Sigmoid colon (tissue), 7 donors: ENCODE data around the gene GLRX. TPM values are rescaled to one million over a fixed set of nuclear protein-coding genes. Genes with fewer than 3 reads are reported as not detected.

Source experiments
- DNase-seq: peaks from one replicate; pipeline ENCODE4 v3.0.0-alpha.2; 2019
- H3K27ac ChIP-seq, 4 donors: fragments of 200-600 bp; sonication (generic); one replicate each; pipeline ENCODE4 v1.5.1; 2016 to 2019; ENCODE audit warnings: mild to moderate bottlenecking in 1 of 4
- H3K27me3 ChIP-seq, 3 donors: fragments of 200-600 bp; sonication (generic); one replicate each; pipeline ENCODE4 v1.5.1; 2019; ENCODE audit warnings: mild to moderate bottlenecking in 1 of 3
- H3K36me3 ChIP-seq, 4 donors: fragments of 200-600 bp; sonication (generic); one replicate each; pipeline ENCODE4 v1.5.1; 2016 to 2019
- H3K4me1 ChIP-seq, 4 donors: fragments of 200-600 bp; sonication (generic); one replicate each; pipeline ENCODE4 v1.5.1; 2017 to 2019
- H3K4me3 ChIP-seq, 4 donors: fragments of 200-600 bp; sonication (generic); one replicate each; pipeline ENCODE4 v1.5.1; 2017 to 2019; ENCODE audit warnings: mild to moderate bottlenecking in 2 of 4, moderate library complexity in 1 of 4
- H3K9me3 ChIP-seq, 4 donors: fragments of 200-600 bp in 3 of 4; sonication (generic) in 3 of 4; one replicate each; pipeline versions ENCODE4 v1.5.1 to v1.6.1; 2013 to 2019
- EP300 ChIP-seq, 4 donors: sonication (generic); formaldehyde crosslinking; IDR thresholded peaks; one replicate each; pipeline ENCODE4 v1.6.1; 2017; ENCODE audit warnings: antibody characterized with exemption in 4 of 4
- POLR2A ChIP-seq, 2 donors: fragments of 450-650 bp; IDR thresholded peaks; one replicate each; pipeline ENCODE4 v1.6.1; 2016; ENCODE audit warnings: antibody characterized with exemption in 2 of 2, mild to moderate bottlenecking in 2 of 2, moderate library complexity in 2 of 2
- POLR2AphosphoS5 ChIP-seq, 4 donors: sonication (generic); formaldehyde crosslinking; IDR thresholded peaks; one replicate each; pipeline ENCODE4 v1.6.1; 2017; ENCODE audit warnings: antibody characterized with exemption in 4 of 4
- WGBS, 2 donors: extraction: QIAGEN DNeasy Blood & Tissue Kit; methylation state at CpG; one replicate each; pipeline ENCODE4 v1.1.7; 2013; 5-methylcytosine and 5-hydroxymethylcytosine counted together
- intact Hi-C: fragments of 100-400 bp; cut with DNase I; formaldehyde crosslinking; loops from one replicate; pipeline ENCODE4 v1.15.1; 2023
- polyA plus RNA-seq, 3 donors: library from polyadenylated mRNA; stranded (reverse); fragments of 200-250 nt; gene quantifications; one replicate each; pipeline ENCODE4 v1.2.3, GENCODE V29; 2013
- total RNA-seq, 4 donors: library from RNA; depleted of rRNA; stranded (reverse); fragments of >200 nt; gene quantifications; one replicate each; pipeline ENCODE4 v1.1.0, GENCODE V29; 2016
- TF ChIP-seq, protein P1 (sequence below), 4 experiments: fragments of 450-650 bp in 3 of 4; fragments of 200-600 bp in 1 of 4; IDR thresholded peaks; one replicate each; pipeline ENCODE4 v1.5.1; 2016 to 2019; ENCODE audit warnings: antibody characterized with exemption in 4 of 4, mild to moderate bottlenecking in 3 of 4, moderate library complexity in 2 of 4
- donor health status: healthy with polysubstance abuse.
- donor health status: Bipolar disorder and iron deficiency.
- donor health status: healthy.

Gene GLRX
- total and polyA plus RNA-seq, 7 donors, result 30.2 to 409 (median 43.2) TPM

DNA sequence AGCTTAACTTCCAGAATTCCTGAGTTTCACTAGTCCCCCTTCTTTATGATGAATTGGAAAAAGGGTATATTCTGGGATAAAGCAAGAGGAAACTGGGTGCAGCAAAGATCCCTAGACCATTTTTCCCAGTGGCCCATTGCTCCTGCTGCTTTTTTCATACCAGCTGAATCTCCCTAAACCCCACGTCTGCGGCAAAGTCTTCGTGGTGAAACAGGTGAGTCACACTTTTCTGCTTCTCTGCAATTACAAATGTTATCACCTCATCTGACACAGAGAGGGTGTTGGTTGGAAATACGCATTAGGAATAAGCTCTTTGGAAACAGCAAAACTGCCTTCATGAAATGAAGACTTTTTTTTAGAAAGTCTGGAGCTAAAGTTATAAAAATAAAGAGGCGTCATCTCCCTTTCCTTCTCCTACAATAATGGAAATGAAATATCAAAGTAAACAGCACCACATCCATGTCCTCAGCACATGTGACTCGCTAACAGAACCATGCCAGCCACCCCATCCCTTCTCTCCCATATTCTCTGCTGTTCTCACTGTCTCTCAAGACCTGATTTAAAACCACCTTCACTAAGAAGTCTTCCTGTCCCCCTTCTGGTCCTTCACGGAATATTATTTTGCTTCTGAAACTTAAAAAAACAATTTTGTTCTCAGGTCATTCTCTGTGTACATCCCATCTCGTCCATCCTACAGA, 39.5 kb upstream of the GLRX start:
- TF ChIP-seq, protein P1, sequence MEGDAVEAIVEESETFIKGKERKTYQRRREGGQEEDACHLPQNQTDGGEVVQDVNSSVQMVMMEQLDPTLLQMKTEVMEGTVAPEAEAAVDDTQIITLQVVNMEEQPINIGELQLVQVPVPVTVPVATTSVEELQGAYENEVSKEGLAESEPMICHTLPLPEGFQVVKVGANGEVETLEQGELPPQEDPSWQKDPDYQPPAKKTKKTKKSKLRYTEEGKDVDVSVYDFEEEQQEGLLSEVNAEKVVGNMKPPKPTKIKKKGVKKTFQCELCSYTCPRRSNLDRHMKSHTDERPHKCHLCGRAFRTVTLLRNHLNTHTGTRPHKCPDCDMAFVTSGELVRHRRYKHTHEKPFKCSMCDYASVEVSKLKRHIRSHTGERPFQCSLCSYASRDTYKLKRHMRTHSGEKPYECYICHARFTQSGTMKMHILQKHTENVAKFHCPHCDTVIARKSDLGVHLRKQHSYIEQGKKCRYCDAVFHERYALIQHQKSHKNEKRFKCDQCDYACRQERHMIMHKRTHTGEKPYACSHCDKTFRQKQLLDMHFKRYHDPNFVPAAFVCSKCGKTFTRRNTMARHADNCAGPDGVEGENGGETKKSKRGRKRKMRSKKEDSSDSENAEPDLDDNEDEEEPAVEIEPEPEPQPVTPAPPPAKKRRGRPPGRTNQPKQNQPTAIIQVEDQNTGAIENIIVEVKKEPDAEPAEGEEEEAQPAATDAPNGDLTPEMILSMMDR (IDR thresholded peaks at IDR 0.05), result no peak
- TF ChIP-seq POLR2AphosphoS5 (IDR thresholded peaks at IDR 0.05), result no peak
- no peak for TF ChIP-seq EP300 (IDR thresholded peaks at IDR 0.05)
- TF ChIP-seq POLR2A (IDR thresholded peaks at IDR 0.05), result no peak
- Histone ChIP-seq H3K4me3 (no peak overlapping the region), H3K27ac (peak overlapping the region; percentile 4 to 58 (median 24)), H3K9me3 (no peaks in the 10 kb centered on the region), H3K36me3 (no peaks in the 10 kb centered on the region), H3K27me3 (no peaks in the 10 kb centered on the region), H3K4me1 (peaks cover 0 to 31% (median 22%) of the 10 kb centered on the region in 4 donors)
- no peak for DNase-seq
- 77 to 82% methylated on average over 8 of the region's 8 CpGs for WGBS, 2 donors
- intact Hi-C loops, result no loop called here

GRCh38 chr5:95861221-95861863, 38.8 kb upstream of the GLRX start:
- intact Hi-C loops, result no loop called here
- peak in 2 of 4 donors; percentile 53 to 77 for TF ChIP-seq EP300 (IDR thresholded peaks at IDR 0.05)
- TF ChIP-seq, protein P1 (IDR thresholded peaks at IDR 0.05), result no peak
- peak; percentile 32 to 84 (median 48) for TF ChIP-seq POLR2AphosphoS5 (IDR thresholded peaks at IDR 0.05)
- TF ChIP-seq POLR2A (IDR thresholded peaks at IDR 0.05), result no peak
- WGBS, 2 donors, result 31 to 76% methylated on average over 14 of the region's 14 CpGs

GRCh38 chr5:95859661-95860060, 37.1 kb upstream of the GLRX start:
- H3K4me3 ChIP-seq, result no peak overlapping the region
- TF ChIP-seq EP300 (IDR thresholded peaks at IDR 0.05) (no peak), POLR2A (IDR thresholded peaks at IDR 0.05) (no peak), POLR2AphosphoS5 (IDR thresholded peaks at IDR 0.05) (no peak)
- TF ChIP-seq, protein P1 (IDR thresholded peaks at IDR 0.05), result no peak
- 90 to 95% methylated on average over 4 of the region's 4 CpGs for WGBS, 2 donors
- peak overlapping the region; percentile 72 to 83 (median 80) for H3K27ac ChIP-seq
- H3K9me3 ChIP-seq, result no peaks in the 10 kb centered on the region
- intact Hi-C loops, result loop anchor here (2.0 to 5.0 kb wide), 2 partner anchors 101 to 743 kb away; partner anchors contain the start of gene ELL2
- H3K4me1 ChIP-seq, result peaks cover 0 to 31% (median 23%) of the 10 kb centered on the region in 4 donors
- DNase-seq, result no peak
- H3K36me3 ChIP-seq, result no peaks in the 10 kb centered on the region
- no peaks in the 10 kb centered on the region for H3K27me3 ChIP-seq

More at GRCh38 chr5:95861221-95861863, 38.8 kb upstream of the GLRX start:
- Histone ChIP-seq H3K4me1 (peaks cover 0 to 31% (median 23%) of the 10 kb centered on the region in 4 donors), H3K4me3 (no peak overlapping the region), H3K9me3 (no peaks in the 10 kb centered on the region), H3K27me3 (no peaks in the 10 kb centered on the region), H3K27ac (peak overlapping the region; percentile 22 to 58 (median 36)), H3K36me3 (no peaks in the 10 kb centered on the region)
- peak; percentile 92 for DNase-seq

DNA sequence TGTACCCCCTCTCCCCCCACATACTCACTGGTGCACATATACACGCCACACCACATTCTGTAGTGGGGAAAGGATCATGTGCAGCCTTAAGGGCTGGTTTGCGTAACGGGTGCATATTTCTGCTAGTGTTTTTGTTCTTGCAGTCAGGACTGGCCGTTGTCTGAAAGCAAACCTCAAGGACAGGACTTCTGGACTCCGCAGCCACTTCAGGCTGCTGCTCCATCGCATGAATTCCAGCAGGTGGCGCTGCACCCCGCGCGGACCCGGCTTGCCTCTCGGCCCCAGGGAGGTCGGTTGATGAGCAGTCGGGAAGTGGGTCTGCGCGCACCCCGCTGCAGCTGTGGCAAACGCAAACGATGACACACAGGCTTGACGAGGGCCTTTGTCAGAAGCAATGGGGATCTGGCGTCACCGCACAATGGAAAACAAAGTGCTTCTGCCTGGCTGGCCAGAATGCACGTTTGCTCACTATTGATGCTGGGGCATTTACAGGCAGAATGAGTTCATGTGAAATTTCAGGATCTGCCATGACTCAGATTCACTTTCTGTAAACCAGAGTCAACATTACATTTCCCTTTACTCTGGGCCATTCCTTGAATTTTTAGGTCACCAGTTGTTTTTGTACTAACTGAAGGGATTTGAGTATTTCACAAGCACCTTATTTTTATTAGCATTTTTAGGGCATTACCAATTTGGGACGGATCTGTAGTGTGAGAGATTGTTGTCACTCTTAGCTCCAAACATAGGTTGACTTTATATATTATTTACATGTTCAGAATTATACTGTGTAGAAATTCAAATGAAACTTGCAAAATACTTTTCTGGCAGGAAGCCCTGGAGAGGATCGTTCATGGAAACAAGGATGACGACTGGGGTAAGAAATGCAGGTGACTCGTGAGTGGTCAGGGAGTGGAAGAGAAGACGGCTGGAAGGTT, 36.4 kb upstream of the GLRX start:
- Histone ChIP-seq H3K9me3 (no peaks in the 10 kb centered on the region), H3K4me3 (peak overlapping the region in 3 of 4 donors; percentile 16 to 33 (median 30)), H3K4me1 (peaks cover 0 to 31% (median 23%) of the 10 kb centered on the region in 4 donors), H3K27ac (peak overlapping the region; percentile 72 to 83 (median 80)), H3K36me3 (no peaks in the 10 kb centered on the region), H3K27me3 (no peaks in the 10 kb centered on the region)
- TF ChIP-seq POLR2AphosphoS5 (IDR thresholded peaks at IDR 0.05) (peak in 2 of 4 donors; percentile 62 to 87), POLR2A (IDR thresholded peaks at IDR 0.05) (no peak), EP300 (IDR thresholded peaks at IDR 0.05) (peak in 2 of 4 donors; percentile 58 to 84)
- TF ChIP-seq, protein P1 (IDR thresholded peaks at IDR 0.05), result peak; percentile 96 to 98 (median 98)
- WGBS, 2 donors, result 7 to 16% methylated on average over 28 of the region's 28 CpGs
- peak; percentile 96 for DNase-seq
- intact Hi-C loops, result loop anchor here (1.0 to 5.0 kb wide), 3 partner anchors 102 to 743 kb away; partner anchors contain the start of gene ELL2
